OCI-LY3 (cell line): ENCODE results near the gene HS6ST2.
A peak's percentile ranks its signal among the peaks of the same experiment; 100 is the strongest.

ENCODE experiments used
- H2AFZ ChIP-seq: fragments of 200-600, 300-600 bp; shearing (Covaris generic); 2 replicates; pipeline ENCODE4 v1.6.0; 2014; ENCODE audit warnings: antibody characterized with exemption, low read depth, low read length
- H3K27ac ChIP-seq: fragments of 200-600, 300-600 bp; sonication (generic); 2 replicates; pipeline ENCODE4 v1.5.1; 2014; ENCODE audit warnings: mild to moderate bottlenecking, low read length, moderate library complexity, mixed read lengths
- H3K27me3 ChIP-seq: fragments of 200-600, 300-600 bp; sonication (generic); 2 replicates; pipeline ENCODE4 v1.6.1; 2014; ENCODE audit warnings: low read depth, low read length, mixed read lengths
- H3K36me3 ChIP-seq: fragments of 200-600, 300-600 bp; sonication (generic); replicated peaks from 2 replicates; pipeline ENCODE3; 2014; ENCODE audit warnings: low read depth, low read length, mixed read lengths
- H3K4me1 ChIP-seq: fragments of 300-600, 200-600 bp; sonication (generic); 2 replicates; pipeline ENCODE4 v1.6.1; 2014; ENCODE audit warnings: low read length, mixed read lengths
- H3K4me2 ChIP-seq: fragments of 200-600, 300-600 bp; sonication (generic); 2 replicates; pipeline ENCODE4 v1.6.1; 2014; ENCODE audit warnings: low read length, mixed read lengths
- H3K4me3 ChIP-seq: fragments of 300-600, 200-600 bp; sonication (generic); 2 replicates; pipeline ENCODE4 v1.5.1; 2014; ENCODE audit warnings: antibody characterized with exemption, mild to moderate bottlenecking, low read length, moderate library complexity
- H3K79me2 ChIP-seq: fragments of 300-600, 200-600 bp; shearing (Covaris generic); 2 replicates; pipeline ENCODE4 v1.6.1; 2014; ENCODE audit warnings: mild to moderate bottlenecking, low read length, mixed read lengths
- H3K9ac ChIP-seq: fragments of 300-600, 200-600 bp; shearing (Covaris generic); 2 replicates; pipeline ENCODE4 v1.6.0; 2014; ENCODE audit warnings: mild to moderate bottlenecking, low read length, moderate library complexity
- H3K9me3 ChIP-seq: fragments of 200-600, 300-600 bp; shearing (Covaris generic); 2 replicates; pipeline ENCODE4 v1.6.1; 2014; ENCODE audit warnings: low read length, mixed read lengths; ENCODE audit not compliant: insufficient read depth
- H4K20me1 ChIP-seq: fragments of 200-600, 300-600 bp; sonication (generic); 2 replicates; pipeline ENCODE4 v1.6.1; 2016; ENCODE audit warnings: low read length, mixed read lengths; ENCODE audit not compliant: insufficient read depth
- EZH2phosphoT487 ChIP-seq: fragments of 200-600 bp; shearing (Covaris generic); IDR thresholded peaks from 2 replicates; pipeline ENCODE4 v1.6.1; 2018; ENCODE audit warnings: antibody characterized with exemption, mixed run types, low read depth
- TF ChIP-seq, protein P1 (sequence below): fragments of 200-600, 300-600 bp; sonication (generic); IDR thresholded peaks from 2 replicates; pipeline ENCODE4 v1.5.1; 2014; ENCODE audit warnings: antibody characterized with exemption, low read length, low read depth

HS6ST2 gene

DNA sequence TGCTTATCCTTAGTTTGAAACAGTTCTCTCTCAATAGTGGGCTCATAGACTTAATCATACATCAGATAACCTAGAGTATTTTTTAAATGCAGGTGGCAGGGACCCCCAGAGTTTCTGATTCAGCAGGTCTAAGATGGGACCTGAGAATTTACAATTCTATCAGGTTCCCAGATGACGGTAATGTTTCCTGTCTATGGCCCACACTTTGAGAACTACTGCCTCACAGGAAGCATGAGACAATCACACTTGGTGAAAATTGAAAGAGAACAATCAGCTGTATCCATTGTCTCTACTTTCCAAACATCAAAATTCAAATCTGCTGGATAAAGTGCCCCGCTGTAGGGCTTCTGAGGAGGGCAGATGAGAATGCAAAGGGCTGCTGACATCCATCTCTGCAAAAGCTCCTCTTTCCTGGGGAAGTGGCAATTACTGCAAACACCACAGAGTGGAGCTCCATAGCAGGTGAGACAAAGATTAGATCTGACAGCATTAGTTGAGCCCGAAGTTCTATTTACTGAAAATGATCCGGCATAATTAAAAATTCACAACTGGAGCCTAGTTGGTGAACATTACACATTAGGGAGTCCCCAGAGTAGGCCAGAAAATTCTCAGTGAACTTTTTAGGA is 281.8 kb downstream of the HS6ST2 start:
- no peak overlapping the region for H3K27ac ChIP-seq
- no peaks in the 10 kb centered on the region for H3K36me3 ChIP-seq
- H2AFZ ChIP-seq = no peak overlapping the region; the same call in 1 of the 2 replicates
- no peak overlapping the region for H3K9ac ChIP-seq
- H3K27me3 ChIP-seq = no peaks in the 10 kb centered on the region
- H3K4me3 ChIP-seq = peak overlapping the region; percentile 40; the same call in 1 of the 2 replicates
- H3K4me1 ChIP-seq = peaks cover 9% of the 10 kb centered on the region; the same call in 1 of the 2 replicates
- peak overlapping the region; percentile 62 for H3K4me2 ChIP-seq
- H3K9me3 ChIP-seq = no peaks in the 10 kb centered on the region
- TF ChIP-seq EZH2phosphoT487 = no peak
- TF ChIP-seq, protein P1, sequence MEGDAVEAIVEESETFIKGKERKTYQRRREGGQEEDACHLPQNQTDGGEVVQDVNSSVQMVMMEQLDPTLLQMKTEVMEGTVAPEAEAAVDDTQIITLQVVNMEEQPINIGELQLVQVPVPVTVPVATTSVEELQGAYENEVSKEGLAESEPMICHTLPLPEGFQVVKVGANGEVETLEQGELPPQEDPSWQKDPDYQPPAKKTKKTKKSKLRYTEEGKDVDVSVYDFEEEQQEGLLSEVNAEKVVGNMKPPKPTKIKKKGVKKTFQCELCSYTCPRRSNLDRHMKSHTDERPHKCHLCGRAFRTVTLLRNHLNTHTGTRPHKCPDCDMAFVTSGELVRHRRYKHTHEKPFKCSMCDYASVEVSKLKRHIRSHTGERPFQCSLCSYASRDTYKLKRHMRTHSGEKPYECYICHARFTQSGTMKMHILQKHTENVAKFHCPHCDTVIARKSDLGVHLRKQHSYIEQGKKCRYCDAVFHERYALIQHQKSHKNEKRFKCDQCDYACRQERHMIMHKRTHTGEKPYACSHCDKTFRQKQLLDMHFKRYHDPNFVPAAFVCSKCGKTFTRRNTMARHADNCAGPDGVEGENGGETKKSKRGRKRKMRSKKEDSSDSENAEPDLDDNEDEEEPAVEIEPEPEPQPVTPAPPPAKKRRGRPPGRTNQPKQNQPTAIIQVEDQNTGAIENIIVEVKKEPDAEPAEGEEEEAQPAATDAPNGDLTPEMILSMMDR = peak; percentile 57
- no peaks in the 10 kb centered on the region for H3K79me2 ChIP-seq
- no peaks in the 10 kb centered on the region for H4K20me1 ChIP-seq

DNA sequence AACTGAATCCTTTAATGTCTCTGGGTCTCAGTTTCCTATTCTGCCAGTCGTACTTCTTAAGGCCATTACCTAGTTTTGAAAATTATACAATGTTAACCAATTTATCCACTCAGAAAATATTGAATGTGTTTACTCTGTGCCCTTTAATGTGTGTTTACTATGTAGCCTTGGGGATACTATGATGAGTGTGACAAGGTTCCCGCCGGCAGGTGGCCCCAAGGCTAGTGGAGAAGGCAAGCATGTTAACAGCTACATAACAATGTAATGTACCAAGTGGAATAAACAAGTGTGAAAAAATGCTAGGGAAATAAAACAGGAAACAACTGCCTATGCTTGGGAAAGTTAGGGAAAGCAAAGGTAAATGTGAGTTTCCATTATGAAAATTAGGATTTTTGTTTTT is 282.3 kb downstream of the HS6ST2 start:
- H4K20me1 ChIP-seq = no peaks in the 10 kb centered on the region
- peaks cover 9% of the 10 kb centered on the region; the same call in 1 of the 2 replicates for H3K4me1 ChIP-seq
- no peaks in the 10 kb centered on the region for H3K27me3 ChIP-seq
- no peak overlapping the region for H3K9ac ChIP-seq
- H3K9me3 ChIP-seq = no peaks in the 10 kb centered on the region
- H3K79me2 ChIP-seq = no peaks in the 10 kb centered on the region
- no peak overlapping the region for H3K4me2 ChIP-seq
- no peaks in the 10 kb centered on the region for H3K36me3 ChIP-seq
- H3K4me3 ChIP-seq = no peak overlapping the region
- no peak overlapping the region for H3K27ac ChIP-seq
- H2AFZ ChIP-seq = no peak overlapping the region
- TF ChIP-seq, protein P1 = no peak
- TF ChIP-seq EZH2phosphoT487 = no peak

DNA sequence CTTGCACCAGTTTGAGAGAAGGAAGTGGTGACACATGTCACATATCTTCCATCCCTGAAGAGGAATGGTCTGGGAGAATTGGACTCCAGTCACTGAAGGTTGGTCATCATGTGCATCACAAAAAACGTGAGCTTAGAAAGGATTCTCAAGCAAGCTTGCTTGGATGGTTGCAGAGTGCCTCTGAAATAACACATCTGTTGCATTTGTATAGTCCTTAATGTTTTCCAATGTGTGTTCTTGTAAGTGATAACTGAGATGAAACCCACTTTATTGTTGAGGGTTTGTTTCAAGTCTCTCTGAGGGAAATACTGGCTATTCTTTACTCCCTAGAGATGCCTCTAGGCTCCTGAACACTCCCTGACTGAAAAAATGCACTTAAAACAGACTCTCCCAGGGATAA is 285.1 kb downstream of the HS6ST2 start:
- no peaks in the 10 kb centered on the region for H3K79me2 ChIP-seq
- H2AFZ ChIP-seq = no peak overlapping the region
- no peak overlapping the region for H3K9ac ChIP-seq
- no peaks in the 10 kb centered on the region for H3K36me3 ChIP-seq
- H3K4me2 ChIP-seq = no peak overlapping the region
- H3K9me3 ChIP-seq = no peaks in the 10 kb centered on the region
- H3K4me3 ChIP-seq = no peak overlapping the region
- H4K20me1 ChIP-seq = no peaks in the 10 kb centered on the region
- no peaks in the 10 kb centered on the region for H3K27me3 ChIP-seq
- TF ChIP-seq EZH2phosphoT487 = no peak
- TF ChIP-seq, protein P1 = no peak
- no peak overlapping the region for H3K27ac ChIP-seq
- H3K4me1 ChIP-seq = peaks cover 9% of the 10 kb centered on the region; the same call in 1 of the 2 replicates

DNA sequence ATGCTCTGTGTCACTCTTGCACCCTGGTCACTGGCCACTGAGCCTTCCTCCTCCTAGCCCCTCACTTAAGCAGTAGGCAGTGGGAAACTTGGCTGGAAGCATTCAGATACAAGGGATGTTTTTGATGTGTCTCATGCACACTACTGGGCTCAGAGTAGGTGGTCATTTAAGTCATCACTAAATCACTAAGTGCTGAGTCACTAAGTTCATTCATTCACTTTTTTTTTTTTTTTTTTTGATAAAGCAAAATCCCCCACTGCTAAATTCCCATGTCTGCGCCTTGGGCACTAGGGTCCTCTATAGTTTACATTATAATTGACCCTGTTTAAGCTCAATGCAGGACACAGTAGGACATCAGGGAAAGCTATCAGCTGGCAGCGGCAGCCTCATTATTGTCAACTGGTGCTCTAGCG is 287.2 kb downstream of the HS6ST2 start:
- no peaks in the 10 kb centered on the region for H3K9me3 ChIP-seq
- H3K27me3 ChIP-seq = no peaks in the 10 kb centered on the region
- no peak overlapping the region for H3K4me3 ChIP-seq
- H3K4me1 ChIP-seq = no peaks in the 10 kb centered on the region
- no peaks in the 10 kb centered on the region for H3K79me2 ChIP-seq
- no peak overlapping the region for H2AFZ ChIP-seq
- TF ChIP-seq, protein P1 = no peak
- TF ChIP-seq EZH2phosphoT487 = no peak
- H3K27ac ChIP-seq = no peak overlapping the region
- H3K4me2 ChIP-seq = no peak overlapping the region
- no peaks in the 10 kb centered on the region for H4K20me1 ChIP-seq
- H3K36me3 ChIP-seq = no peaks in the 10 kb centered on the region
- H3K9ac ChIP-seq = no peak overlapping the region
